IMR-90 (cell line): Measurements from ENCODE around the gene WNK3. TPM values are rescaled to one million over a fixed set of nuclear protein-coding genes. Genes with fewer than 3 reads are reported as not detected.

Experiments
- ATAC-seq: fragments of 200-7000 bp; cut with Tn5 transposase; 2 replicates; pipeline ENCODE4 v1.9.1; 2020; ENCODE audit warnings: low read depth, mild to moderate bottlenecking, moderate library complexity
- BruUV-seq: library from RNA; stranded (reverse); fragments of 400-500 nt; replicated peaks from 2 replicates; lab custom pipeline; 2021; lab: Mats Ljungman, UMichigan
- CTCF ChIA-PET: fragments of 300-600 bp; formaldehyde crosslinking; extraction: SDS; loops from one replicate; lab custom pipeline; 2021; ENCODE audit warnings: antibody characterized with exemption; lab: Yijun Ruan, JAX
- POLR2A ChIA-PET: fragments of 300-600 bp; sonication (Branson Sonifier 250); formaldehyde crosslinking; loops from one replicate; lab custom pipeline; 2022; ENCODE audit warnings: antibody characterized with exemption; ENCODE audit not compliant: unreplicated experiment; lab: Charles Lee
- DNase-seq: peaks from one replicate; pipeline ENCODE4 v3.0.0; 2013
- H2AFZ ChIP-seq: replicated peaks from 2 replicates; pipeline ENCODE3; 2013; ENCODE audit warnings: low read length, mild to moderate bottlenecking; ENCODE audit not compliant: poor library complexity
- H2AK5ac ChIP-seq: 2 replicates; pipeline ENCODE4 v1.6.1; 2013; ENCODE audit warnings: low read depth, low read length, inconsistent platforms
- H2AK9ac ChIP-seq: replicated peaks from 2 replicates; pipeline ENCODE3; 2013; ENCODE audit warnings: mild to moderate bottlenecking, low read depth, low read length, moderate library complexity; ENCODE audit not compliant: poor library complexity
- H2BK120ac ChIP-seq: 2 replicates; pipeline ENCODE4 v1.6.1; 2013; ENCODE audit warnings: low read depth, low read length, inconsistent platforms
- H2BK15ac ChIP-seq: 3 replicates; pipeline ENCODE4 v1.6.1; 2013; ENCODE audit warnings: low read depth, low read length, inconsistent platforms
- H2BK20ac ChIP-seq: 2 replicates; pipeline ENCODE4 v1.6.1; 2013; ENCODE audit warnings: low read depth, mild to moderate bottlenecking, inconsistent platforms, low read length, moderate library complexity
- H2BK5ac ChIP-seq: 2 replicates; pipeline ENCODE4 v1.6.1; 2013; ENCODE audit warnings: mild to moderate bottlenecking, low read depth, low read length, inconsistent platforms; ENCODE audit not compliant: poor library complexity, severe bottlenecking
- H3K14ac ChIP-seq: replicated peaks from 2 replicates; pipeline ENCODE4 v1.6.1; 2013; ENCODE audit warnings: low read depth, low read length, inconsistent platforms
- H3K18ac ChIP-seq: 2 replicates; pipeline ENCODE4 v1.6.1; 2013; ENCODE audit warnings: low read depth, low read length, control low read depth
- H3K23ac ChIP-seq: 2 replicates; pipeline ENCODE4 v1.6.1; 2013; ENCODE audit warnings: low read depth, low read length, inconsistent platforms
- H3K27ac ChIP-seq: 2 replicates; pipeline ENCODE4 v1.5.1; 2013; ENCODE audit warnings: mild to moderate bottlenecking, control low read depth, low read length; ENCODE audit not compliant: insufficient read depth
- H3K27me3 ChIP-seq: 2 replicates; pipeline ENCODE4 v1.6.1; 2013; ENCODE audit warnings: low read length; ENCODE audit not compliant: control insufficient read depth, insufficient read depth
- H3K36me3 ChIP-seq: 2 replicates; pipeline ENCODE4 v1.6.1; 2013; ENCODE audit warnings: low read length, mixed read lengths; ENCODE audit not compliant: control insufficient read depth, insufficient read depth
- H3K4ac ChIP-seq: 2 replicates; pipeline ENCODE4 v1.6.1; 2013; ENCODE audit warnings: low read depth, low read length, inconsistent platforms
- H3K4me1 ChIP-seq: 2 replicates; pipeline ENCODE4 v1.6.1; 2013; ENCODE audit warnings: low read length, mixed read lengths; ENCODE audit not compliant: control insufficient read depth, insufficient read depth
- H3K4me2 ChIP-seq: 2 replicates; pipeline ENCODE4 v1.6.1; 2013; ENCODE audit warnings: low read depth, mild to moderate bottlenecking, control low read depth, low read length, moderate library complexity
- H3K4me3 ChIP-seq: 2 replicates; pipeline ENCODE4 v1.5.1; 2013; ENCODE audit warnings: low read depth, mild to moderate bottlenecking, control low read depth, low read length, moderate library complexity; ENCODE audit not compliant: insufficient read depth
- H3K56ac ChIP-seq: 2 replicates; pipeline ENCODE4 v1.6.1; 2013; ENCODE audit warnings: low read length, inconsistent platforms; ENCODE audit not compliant: insufficient read depth; ENCODE audit errors: extremely low read depth
- H3K79me1 ChIP-seq, 2 experiments: 2 replicates each; pipeline ENCODE4 v1.6.1; 2013; ENCODE audit warnings: low read length in 2 of 2, inconsistent platforms in 1 of 2, low read depth in 1 of 2
- H3K9ac ChIP-seq: 2 replicates; pipeline ENCODE4 v1.6.1; 2013; ENCODE audit warnings: low read depth, low read length, control low read depth
- H3K9me1 ChIP-seq: 2 replicates; pipeline ENCODE4 v1.6.1; 2013; ENCODE audit warnings: low read length, inconsistent platforms; ENCODE audit not compliant: insufficient read depth
- H3K9me3 ChIP-seq: 2 replicates; pipeline ENCODE4 v1.6.1; 2013; ENCODE audit warnings: low read length; ENCODE audit not compliant: control insufficient read depth, insufficient read depth
- H4K20me1 ChIP-seq: 2 replicates; pipeline ENCODE4 v1.6.1; 2013; ENCODE audit warnings: low read length, inconsistent platforms; ENCODE audit not compliant: insufficient read depth
- H4K5ac ChIP-seq: 2 replicates; pipeline ENCODE4 v1.6.1; 2013; ENCODE audit warnings: mild to moderate bottlenecking, low read depth, low read length, control low read depth
- H4K8ac ChIP-seq, 2 experiments: 2 replicates each; pipeline ENCODE4 v1.6.1; 2013; ENCODE audit warnings: low read depth in 2 of 2, low read length in 2 of 2, control low read depth in 1 of 2, inconsistent platforms in 1 of 2
- H4K91ac ChIP-seq: 2 replicates; pipeline ENCODE4 v1.6.1; 2013; ENCODE audit warnings: low read depth, low read length, inconsistent platforms; ENCODE audit not compliant: insufficient read depth
- BHLHE40 ChIP-seq: fragments of 150-350 bp; IDR thresholded peaks from 2 replicates; pipeline ENCODE4 v1.6.1; 2016; ENCODE audit warnings: mild to moderate bottlenecking, low read depth, low read length
- CEBPB ChIP-seq: IDR thresholded peaks from 2 replicates; pipeline ENCODE4 v1.6.1; 2012; ENCODE audit warnings: low read depth, low read length, improper control_type of control experiment
- CHD1 ChIP-seq: IDR thresholded peaks from 2 replicates; pipeline ENCODE4 v1.6.1; 2012; ENCODE audit warnings: low read depth, low read length, improper control_type of control experiment
- CTCF ChIP-seq: conservative IDR thresholded peaks from 2 replicates; pipeline ENCODE4 v1.5.1; 2012; ENCODE audit warnings: mild to moderate bottlenecking, low read depth, low read length, improper control_type of control experiment
- ELK1 ChIP-seq: fragments of 150-350 bp; IDR thresholded peaks from 2 replicates; pipeline ENCODE4 v1.6.1; 2016; ENCODE audit warnings: low read depth, mild to moderate bottlenecking, low read length, moderate library complexity, borderline replicate concordance
- FOS ChIP-seq: fragments of 150-350 bp; IDR thresholded peaks from 2 replicates; pipeline ENCODE4 v1.6.1; 2016; ENCODE audit warnings: low read depth, low read length
- MAFK ChIP-seq: IDR thresholded peaks from 2 replicates; pipeline ENCODE4 v1.6.1; 2012; ENCODE audit warnings: low read depth, low read length, improper control_type of control experiment
- MAZ ChIP-seq: IDR thresholded peaks from 2 replicates; pipeline ENCODE4 v1.6.1; 2012; ENCODE audit warnings: low read depth, mild to moderate bottlenecking, low read length, improper control_type of control experiment, moderate library complexity, borderline replicate concordance
- MXI1 ChIP-seq: IDR thresholded peaks from 2 replicates; pipeline ENCODE4 v1.6.1; 2012; ENCODE audit warnings: low read depth, mild to moderate bottlenecking, low read length, moderate library complexity, borderline replicate concordance
- NFE2L2 ChIP-seq: fragments of 150-350 bp; IDR thresholded peaks from 2 replicates; pipeline ENCODE4 v1.6.1; 2016; ENCODE audit warnings: low read depth, mild to moderate bottlenecking, low read length
- POLR2A ChIP-seq: IDR thresholded peaks from 2 replicates; pipeline ENCODE4 v1.6.1; 2012; ENCODE audit warnings: mild to moderate bottlenecking, low read depth, low read length
- RAD21 ChIP-seq: IDR thresholded peaks from 2 replicates; pipeline ENCODE4 v1.6.1; 2012; ENCODE audit warnings: low read length, improper control_type of control experiment
- RCOR1 ChIP-seq: IDR thresholded peaks from 2 replicates; pipeline ENCODE4 v1.6.1; 2012; ENCODE audit warnings: mild to moderate bottlenecking, low read length, improper control_type of control experiment; ENCODE audit not compliant: insufficient replicate concordance
- RFX5 ChIP-seq: IDR thresholded peaks from 2 replicates; pipeline ENCODE4 v1.8.0; 2012; ENCODE audit warnings: low read depth, mild to moderate bottlenecking, low read length, moderate library complexity
- SMC3 ChIP-seq: fragments of 150-350 bp; IDR thresholded peaks from 2 replicates; pipeline ENCODE4 v1.6.1; 2016; ENCODE audit warnings: low read depth, mild to moderate bottlenecking, antibody characterized with exemption, low read length, moderate library complexity
- USF2 ChIP-seq: fragments of 150-350 bp; IDR thresholded peaks from 2 replicates; pipeline ENCODE4 v1.6.1; 2017; ENCODE audit warnings: mild to moderate bottlenecking, antibody characterized with exemption, low read length, low read depth
- WGBS, 2 experiments: methylation state at CpG; one replicate each; pipeline versions ENCODE4 v1.1.5 to v1.1.7; 2013; ENCODE audit warnings: missing lambda C conversion rate in 2 of 2; ENCODE audit not compliant: insufficient read length in 1 of 2; ENCODE audit errors: extremely low coverage in 2 of 2; 5-methylcytosine and 5-hydroxymethylcytosine counted together
- dilution Hi-C: fragments of 300-500 bp; cut with HindIII; formaldehyde crosslinking; loops from one replicate; pipeline ENCODE4 v1.14.3; 2018; ENCODE audit warnings: low sequenced_read_pairs; ENCODE audit not compliant: unreplicated experiment
- in situ Hi-C: fragments of 300-500 bp; cut with MboI; formaldehyde crosslinking; loops from 3 replicates; pipeline ENCODE4 v1.14.3; 2019; ENCODE audit warnings: low sequenced_read_pairs, inconsistent platforms, mixed read lengths
- intact Hi-C: fragments of 100-400 bp; cut with micrococcal nuclease; formaldehyde crosslinking; loops from 2 replicates; pipeline ENCODE4 v1.10.0; 2022
- polyA plus RNA-seq, 3 experiments: library from polyadenylated mRNA; depleted of rRNA; stranded (reverse); fragments of >200 nt; gene quantifications; 2 replicates each; pipeline ENCODE4 v1.2.3, GENCODE V29; 2012; ENCODE audit warnings: low replicate concordance in 1 of 3
- total RNA-seq: library from RNA; depleted of rRNA; stranded (reverse); fragments of >200 nt; gene quantifications from 2 replicates; pipeline ENCODE4 v1.2.3, GENCODE V29; 2012

WNK3 gene
- total and polyA plus RNA-seq, 2 of the 4 experiments (the other 2 are of a cell fraction): 0.15 to 1.4 TPM

- Histone ChIP-seq H3K27ac (no peak overlapping the region), H2AK9ac (no peak overlapping the region), H3K4me2 (no peak overlapping the region), H2AK5ac (no peak overlapping the region), H2BK15ac (no peak overlapping the region), H3K27me3 (no peaks in the 10 kb centered on the region; the same call in 1 of the 2 replicates), H2BK5ac (no peak overlapping the region), H3K9me1 (no peaks in the 10 kb centered on the region), H3K18ac (no peak overlapping the region), H4K91ac (no peak overlapping the region), H4K8ac (no peak overlapping the region), H3K9me3 (no peaks in the 10 kb centered on the region), H3K36me3 (no peaks in the 10 kb centered on the region), H2AFZ (no peak overlapping the region), H3K79me1 (no peaks in the 10 kb centered on the region), H3K4me3 (no peak overlapping the region), H4K5ac (no peak overlapping the region), H3K23ac (no peak overlapping the region), H4K20me1 (no peaks in the 10 kb centered on the region), H3K14ac (no peak overlapping the region), H3K9ac (no peak overlapping the region), H2BK120ac (no peak overlapping the region), H3K56ac (no peak overlapping the region), H3K4me1 (no peaks in the 10 kb centered on the region), H2BK20ac (no peak overlapping the region), H3K4ac (no peak overlapping the region)
- peak; percentile 63 for DNase-seq
- intact Hi-C loops (loop anchor here (10.0 kb wide), 1 partner anchor 56 kb away; no protein-coding TSS in a partner anchor), dilution Hi-C loops (no loop called here), in situ Hi-C loops (no loop called here)
- ChIA-PET POLR2A (no interaction called here), CTCF (no interaction called here)
- BruUV-seq: no TSS peak
- WGBS, 2 experiments: no CpG with 5 or more reads among the region's 3 CpGs
- peak; percentile 46 for ATAC-seq
- TF ChIP-seq NFE2L2: no peak
- no peak for TF ChIP-seq POLR2A
- no peak for TF ChIP-seq FOS
- no peak for TF ChIP-seq MAFK
- no peak for TF ChIP-seq RFX5
- no peak for TF ChIP-seq MAZ
- TF ChIP-seq RCOR1: no peak
- TF ChIP-seq SMC3: no peak
- no peak for TF ChIP-seq CTCF
- TF ChIP-seq ELK1: no peak
- no peak for TF ChIP-seq MXI1
- no peak for TF ChIP-seq BHLHE40
- TF ChIP-seq RAD21: no peak
- no peak for TF ChIP-seq CEBPB
- no peak for TF ChIP-seq CHD1
- no peak for TF ChIP-seq USF2
Observed at GRCh38 chrX:54208531-54208930, 149.3 kb downstream of the WNK3 start.
